Natural killer cell (primary cell): ENCODE data around the gene KCNH3. TPM values are rescaled to one million over a fixed set of nuclear protein-coding genes. Genes with fewer than 3 reads are reported as not detected.
"Not testable (repeated sequence)": the region's sequence is repeated elsewhere in the genome, so short reads cannot be mapped to it uniquely, and the experiment has no call there.

Source experiments
- ATAC-seq, 3 donors: fragments of 150-1000 bp in 2 of 3; fragments of 200-7000 bp in 1 of 3; cut with Tn5 transposase; 1 replicate in 1 of 3; 2 replicates in 2 of 3; pipeline ENCODE4 v1.10.0; 2021; ENCODE audit warnings: mild to moderate bottlenecking in 2 of 3, moderate library complexity in 2 of 3
- DNase-seq, 2 donors: peaks; one replicate each; pipeline versions ENCODE4 v3.0.0 to v3.0.0-alpha.2; 2013 to 2021; ENCODE audit warnings: mixed read lengths in 1 of 2
- H3K27ac ChIP-seq: one replicate; pipeline ENCODE4 v1.5.1; 2013; ENCODE audit warnings: mild to moderate bottlenecking, low read length
- H3K27me3 ChIP-seq: one replicate; pipeline ENCODE4 v1.6.1; 2013; ENCODE audit warnings: low read length; ENCODE audit not compliant: control insufficient read depth, insufficient read depth
- H3K36me3 ChIP-seq: one replicate; pipeline ENCODE4 v1.6.1; 2013; ENCODE audit warnings: low read length; ENCODE audit not compliant: control insufficient read depth, insufficient read depth
- H3K4me1 ChIP-seq: one replicate; pipeline ENCODE4 v1.6.1; 2013; ENCODE audit warnings: low read length; ENCODE audit not compliant: control insufficient read depth, insufficient read depth
- H3K4me3 ChIP-seq: one replicate; pipeline ENCODE4 v1.5.1; 2013; ENCODE audit warnings: low read length
- H3K9me3 ChIP-seq: one replicate; pipeline ENCODE4 v1.6.1; 2013; ENCODE audit warnings: low read length; ENCODE audit not compliant: control insufficient read depth, insufficient read depth
- H3K27ac Mint-ChIP-seq, 2 donors: one replicate each; pipeline ENCODE4 v1.8.0; 2022; ENCODE audit warnings: mild to moderate bottlenecking in 2 of 2, mixed read lengths in 2 of 2, moderate library complexity in 1 of 2
- H3K27me3 Mint-ChIP-seq, 2 donors: one replicate each; pipeline ENCODE4 v1.8.0; 2022; ENCODE audit warnings: low read depth in 2 of 2, mixed read lengths in 2 of 2
- H3K36me3 Mint-ChIP-seq: one replicate; pipeline ENCODE4 v1.8.0; 2022; ENCODE audit warnings: mixed read lengths
- H3K4me1 Mint-ChIP-seq, 2 donors: one replicate each; pipeline ENCODE4 v1.8.0; 2022; ENCODE audit warnings: mixed read lengths in 2 of 2
- H3K4me3 Mint-ChIP-seq: one replicate; pipeline ENCODE4 v1.8.0; 2022; ENCODE audit warnings: mild to moderate bottlenecking, moderate library complexity, mixed read lengths
- H3K9me3 Mint-ChIP-seq, 2 donors: one replicate each; pipeline ENCODE4 v1.8.0; 2022; ENCODE audit warnings: mixed read lengths in 2 of 2
- WGBS: methylation state at CpG from one replicate; pipeline ENCODE4 v1.1.7; 2013; ENCODE audit warnings: missing lambda C conversion rate; ENCODE audit not compliant: insufficient coverage; 5-methylcytosine and 5-hydroxymethylcytosine counted together
- intact Hi-C: fragments of 100-400 bp; cut with micrococcal nuclease; formaldehyde crosslinking; loops from one replicate; pipeline ENCODE4 v1.14.2; 2022
- total RNA-seq, 4 donors: library from RNA; stranded (reverse); fragments of 120-200 nt in 1 of 4; gene quantifications; one replicate each; pipeline versions ENCODE4 v1.2.3 to v1.2.4, GENCODE V29; 2013 to 2022
- TF ChIP-seq, protein P1 (sequence below): fragments of 200-600 bp; IDR thresholded peaks from one replicate; pipeline ENCODE4 v1.8.0; 2022; ENCODE audit warnings: antibody characterized with exemption

KCNH3 gene
- total RNA-seq, 3 donors from 2014 or later (not counting 1 experiment from before 2014, with no cell fraction given), result 1.2 to 1.7 (median 1.6) TPM

DNA sequence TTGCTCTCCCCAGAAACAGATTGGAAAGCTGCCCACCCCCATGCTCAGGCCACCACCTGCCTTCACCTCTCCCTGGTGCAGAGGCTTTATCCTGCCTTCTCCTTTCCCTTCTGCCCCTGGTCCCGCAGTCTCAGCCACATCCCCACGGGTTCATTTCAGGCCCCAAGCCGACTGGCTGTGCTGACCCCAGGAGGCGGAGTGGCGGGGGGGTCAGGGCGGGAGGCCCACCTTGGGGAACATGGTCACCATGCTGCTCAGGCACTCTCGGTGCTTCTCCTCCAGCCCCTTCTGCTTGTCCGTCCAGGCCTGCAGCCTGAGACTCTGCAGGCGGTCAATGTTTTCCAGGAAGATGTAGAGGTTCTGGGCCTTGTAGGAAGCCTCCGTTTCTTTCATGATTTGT lies 59.7 kb downstream of the KCNH3 start:
- Histone ChIP-seq H3K9me3 (no peaks in the 10 kb centered on the region), H3K27ac (no peak overlapping the region), H3K4me3 (no peak overlapping the region), H3K27me3 (no peaks in the 10 kb centered on the region), H3K4me1 (no peaks in the 10 kb centered on the region), H3K36me3 (no peaks in the 10 kb centered on the region)
- Mint-ChIP-seq H3K4me3 (no peak overlapping the region), H3K4me1 (no peaks in the 10 kb centered on the region), H3K9me3 (no peaks in the 10 kb centered on the region), H3K36me3 (no peaks in the 10 kb centered on the region), H3K27me3 (no peaks in the 10 kb centered on the region), H3K27ac (no peak overlapping the region)
- ATAC-seq, result no peak
- DNase-seq, result no peak
- 88% methylated on average over 10 of the region's 10 CpGs for WGBS
- intact Hi-C loops, result no loop called here
- TF ChIP-seq, protein P1, sequence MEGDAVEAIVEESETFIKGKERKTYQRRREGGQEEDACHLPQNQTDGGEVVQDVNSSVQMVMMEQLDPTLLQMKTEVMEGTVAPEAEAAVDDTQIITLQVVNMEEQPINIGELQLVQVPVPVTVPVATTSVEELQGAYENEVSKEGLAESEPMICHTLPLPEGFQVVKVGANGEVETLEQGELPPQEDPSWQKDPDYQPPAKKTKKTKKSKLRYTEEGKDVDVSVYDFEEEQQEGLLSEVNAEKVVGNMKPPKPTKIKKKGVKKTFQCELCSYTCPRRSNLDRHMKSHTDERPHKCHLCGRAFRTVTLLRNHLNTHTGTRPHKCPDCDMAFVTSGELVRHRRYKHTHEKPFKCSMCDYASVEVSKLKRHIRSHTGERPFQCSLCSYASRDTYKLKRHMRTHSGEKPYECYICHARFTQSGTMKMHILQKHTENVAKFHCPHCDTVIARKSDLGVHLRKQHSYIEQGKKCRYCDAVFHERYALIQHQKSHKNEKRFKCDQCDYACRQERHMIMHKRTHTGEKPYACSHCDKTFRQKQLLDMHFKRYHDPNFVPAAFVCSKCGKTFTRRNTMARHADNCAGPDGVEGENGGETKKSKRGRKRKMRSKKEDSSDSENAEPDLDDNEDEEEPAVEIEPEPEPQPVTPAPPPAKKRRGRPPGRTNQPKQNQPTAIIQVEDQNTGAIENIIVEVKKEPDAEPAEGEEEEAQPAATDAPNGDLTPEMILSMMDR, result no peak

DNA sequence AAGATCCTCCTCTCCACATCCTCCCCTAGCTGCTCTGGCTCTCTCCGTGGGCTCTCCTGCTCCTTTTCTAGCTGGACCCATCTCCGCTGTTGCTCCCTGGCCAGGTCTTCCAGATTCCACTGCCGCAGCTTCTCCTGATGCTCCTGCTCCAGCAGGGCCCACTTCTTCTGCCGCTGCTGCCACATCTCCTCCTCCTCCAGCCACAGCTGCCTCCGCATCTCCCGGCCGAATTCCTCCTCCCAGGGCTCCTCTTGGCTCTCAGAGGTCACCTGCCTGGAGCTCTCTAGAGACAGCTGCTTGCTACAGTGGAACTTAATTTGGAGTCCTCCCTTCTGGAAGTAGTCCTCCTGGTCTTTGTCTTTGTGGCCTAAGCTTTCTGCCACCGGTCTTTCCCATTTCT lies 61.1 kb downstream of the KCNH3 start:
- H3K9me3 Mint-ChIP-seq, result no peaks in the 10 kb centered on the region
- intact Hi-C loops, result no loop called here
- no peak overlapping the region for H3K27ac ChIP-seq
- DNase-seq, result no peak
- peak overlapping the region in 1 of 2 donors; percentile 19 for H3K27ac Mint-ChIP-seq
- H3K4me1 Mint-ChIP-seq, result no peaks in the 10 kb centered on the region
- H3K36me3 Mint-ChIP-seq, result no peaks in the 10 kb centered on the region
- H3K4me1 ChIP-seq, result no peaks in the 10 kb centered on the region
- no peaks in the 10 kb centered on the region for H3K27me3 ChIP-seq
- TF ChIP-seq, protein P1, result no peak
- WGBS, result 95% methylated on average over 8 of the region's 8 CpGs
- H3K36me3 ChIP-seq, result no peaks in the 10 kb centered on the region
- no peak overlapping the region for H3K4me3 Mint-ChIP-seq
- ATAC-seq, result no peak
- H3K9me3 ChIP-seq, result no peaks in the 10 kb centered on the region
- no peaks in the 10 kb centered on the region for H3K27me3 Mint-ChIP-seq
- no peak overlapping the region for H3K4me3 ChIP-seq

DNA sequence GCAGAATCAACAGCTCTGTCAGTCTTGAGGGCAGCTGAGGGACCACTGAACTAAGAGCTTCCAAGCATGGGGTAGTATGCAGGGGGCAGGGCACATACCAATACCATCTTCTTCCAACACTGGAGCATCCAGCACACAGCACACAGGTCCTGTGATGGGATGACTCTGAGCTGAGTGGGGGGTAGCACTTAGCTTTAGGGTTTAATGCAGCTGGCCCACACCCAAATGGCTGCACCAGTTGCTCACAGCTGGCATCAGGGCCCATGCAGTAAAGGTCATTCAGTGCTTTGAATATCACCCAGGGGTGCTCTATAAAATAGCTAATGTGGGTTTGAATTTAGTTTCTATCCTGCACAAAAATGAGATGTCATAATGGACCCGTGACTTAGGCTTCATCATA lies 64.9 kb downstream of the KCNH3 start:
- H3K9me3 ChIP-seq, result no peaks in the 10 kb centered on the region
- no peaks in the 10 kb centered on the region for H3K27me3 ChIP-seq
- WGBS, result 100% methylated on average over 1 of the region's 1 CpG
- DNase-seq (no peak), ATAC-seq (no peak)
- Mint-ChIP-seq H3K9me3 (no peaks in the 10 kb centered on the region), H3K4me1 (no peaks in the 10 kb centered on the region), H3K4me3 (no peak overlapping the region), H3K27ac (no peak overlapping the region), H3K36me3 (no peaks in the 10 kb centered on the region), H3K27me3 (peaks cover 0 to 7% of the 10 kb centered on the region in 2 donors)
- no peak overlapping the region for H3K27ac ChIP-seq
- no peaks in the 10 kb centered on the region for H3K36me3 ChIP-seq
- TF ChIP-seq, protein P1, result no peak
- H3K4me1 ChIP-seq, result no peaks in the 10 kb centered on the region
- no peak overlapping the region for H3K4me3 ChIP-seq
- intact Hi-C loops, result no loop called here

DNA sequence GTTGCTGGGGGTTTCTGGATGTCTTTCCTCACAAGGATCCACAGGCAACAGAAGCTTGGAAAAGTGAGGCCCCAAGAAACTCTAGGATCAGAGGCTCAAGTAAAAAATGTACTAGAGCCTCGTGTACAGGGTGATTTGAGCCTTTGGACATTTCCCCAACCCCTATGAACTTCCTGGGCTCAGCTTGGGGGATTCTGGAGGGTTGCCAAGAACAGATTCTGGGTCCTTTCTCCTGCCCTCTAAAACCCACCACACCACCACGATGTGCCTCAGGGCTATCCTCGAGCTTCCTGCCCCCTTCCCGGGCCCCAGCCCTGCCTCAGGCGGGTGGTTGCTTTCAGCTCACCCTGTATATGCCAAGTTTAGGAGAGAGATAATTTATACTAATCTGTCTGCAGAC lies 66.0 kb downstream of the KCNH3 start:
- Histone ChIP-seq H3K4me3 (no peak overlapping the region), H3K27me3 (no peaks in the 10 kb centered on the region), H3K4me1 (no peaks in the 10 kb centered on the region), H3K27ac (no peak overlapping the region), H3K36me3 (no peaks in the 10 kb centered on the region), H3K9me3 (no peaks in the 10 kb centered on the region)
- Mint-ChIP-seq H3K4me3 (no peak overlapping the region), H3K27ac (no peak overlapping the region), H3K36me3 (no peaks in the 10 kb centered on the region), H3K9me3 (no peaks in the 10 kb centered on the region), H3K4me1 (no peaks in the 10 kb centered on the region), H3K27me3 (peaks cover 0 to 7% of the 10 kb centered on the region in 2 donors)
- 31% methylated on average over 5 of the region's 5 CpGs for WGBS
- no peak for ATAC-seq
- intact Hi-C loops, result no loop called here
- TF ChIP-seq, protein P1, result no peak
- no peak for DNase-seq

DNA sequence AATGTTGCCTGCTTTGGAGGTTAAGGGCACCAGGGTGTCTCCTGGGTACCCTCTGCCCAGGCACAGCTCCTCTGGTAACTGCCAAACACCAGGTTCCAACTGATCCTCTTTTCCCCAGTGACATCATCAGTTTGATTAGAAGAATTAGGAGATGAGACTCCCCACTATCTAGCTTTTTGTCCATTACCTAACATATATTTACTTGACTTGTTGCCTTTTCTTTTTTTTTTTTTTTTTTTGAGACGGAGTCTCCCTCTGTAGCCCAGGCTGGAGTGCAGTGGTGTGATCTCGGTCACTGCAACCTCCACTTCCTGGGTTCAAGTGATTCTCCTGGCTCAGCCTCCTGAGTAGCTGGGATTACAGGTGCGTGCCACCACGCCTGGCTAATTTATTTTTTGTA lies 66.7 kb downstream of the KCNH3 start, which contains the start of gene FAM186B:
FAM186B (minus strand) TSS at position 101 of the 400 bp plus-strand sequence. CDS start 162 bp downstream, outside the sequence.
- H3K27me3 Mint-ChIP-seq, H3K9me3 Mint-ChIP-seq: not testable (repeated sequence)
- WGBS, result 93% methylated on average over 4 of the region's 4 CpGs

More for the DNA sequence above, 66.7 kb downstream of the KCNH3 start, which contains the start of gene FAM186B:
- H3K36me3 Mint-ChIP-seq, H3K4me1 ChIP-seq, H3K27ac ChIP-seq, ATAC-seq, H3K4me3 ChIP-seq, H3K4me3 Mint-ChIP-seq, DNase-seq, H3K36me3 ChIP-seq, H3K27ac Mint-ChIP-seq, intact Hi-C loops, H3K9me3 ChIP-seq, H3K27me3 ChIP-seq, H3K4me1 Mint-ChIP-seq: not testable (repeated sequence)
